Stimulated activated CD8-positive, alpha-beta memory T cell treated with anti-CD3 and anti-CD28 coated beads, Interleukin-7, amount 100 ng/mL, for 1 hour (primary cell): ENCODE results near the gene DYDC2.
A peak's percentile ranks its signal among the peaks of the same experiment; 100 is the strongest.

Experiments
- DNase-seq, 2 donors: peaks; one replicate each; pipeline ENCODE4 v3.0.0-alpha.2; 2020; ENCODE audit warnings: low read depth in 2 of 2

The DYDC2 gene

DNA sequence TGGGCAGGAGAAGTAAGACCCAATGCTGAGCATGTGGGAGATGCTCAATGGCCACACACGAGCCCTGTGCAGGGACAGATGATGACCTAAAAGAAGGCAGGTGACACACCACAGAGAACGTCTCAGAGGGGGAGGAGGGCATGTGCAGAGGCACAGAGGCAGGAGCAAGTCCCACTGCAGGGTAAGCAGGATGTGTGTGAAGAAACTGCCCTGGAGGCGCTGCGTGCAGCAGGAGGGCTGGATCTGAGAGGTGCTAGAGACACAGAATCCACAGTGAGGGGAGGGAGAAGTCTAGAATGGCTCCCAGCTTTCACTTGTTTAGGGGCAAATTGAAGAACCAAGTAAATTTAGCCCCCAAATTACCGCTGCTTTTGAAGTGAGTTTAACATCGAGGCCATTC, 14.9 kb downstream of the DYDC2 start:
- no peak for DNase-seq

DNA sequence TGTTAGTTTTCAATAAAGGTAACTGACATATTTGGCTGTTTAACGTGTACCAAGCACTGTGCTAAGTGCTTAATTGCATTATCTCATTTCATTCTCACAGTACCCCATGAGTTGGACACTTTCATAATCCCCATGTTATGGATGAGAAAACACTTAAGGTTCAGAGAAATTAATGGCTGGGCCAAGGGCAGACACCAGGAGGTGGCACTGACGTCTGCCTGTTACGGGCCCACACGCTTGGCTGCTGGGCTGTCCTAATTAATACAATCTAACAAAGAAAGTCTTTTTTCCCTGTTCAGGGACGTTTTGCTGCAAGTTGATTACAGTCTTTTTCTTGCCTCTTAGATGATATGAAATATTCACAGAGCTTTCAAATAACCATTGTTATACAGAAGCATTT, 16.1 kb downstream of the DYDC2 start:
- no peak for DNase-seq

DNA sequence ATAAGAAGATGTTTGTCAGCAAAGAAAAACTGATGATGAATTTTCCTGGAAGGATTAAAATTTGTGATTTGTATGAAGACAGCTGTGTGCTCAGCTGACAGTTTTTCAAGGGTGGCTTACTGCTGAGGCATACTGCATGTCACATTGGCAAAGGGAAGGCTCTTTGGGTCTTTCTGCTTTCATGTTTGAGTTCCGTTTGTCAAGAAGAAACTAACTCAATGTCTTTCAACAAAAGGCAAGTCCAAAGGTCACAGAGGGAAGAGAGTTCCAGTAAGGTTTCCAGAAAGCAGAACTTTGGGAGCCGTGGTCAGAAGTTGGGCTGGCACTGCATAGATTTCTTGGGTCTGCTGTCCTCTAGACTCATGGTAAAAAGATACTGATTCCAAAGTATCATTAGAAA, 16.9 kb downstream of the DYDC2 start:
- no peak for DNase-seq

DNA sequence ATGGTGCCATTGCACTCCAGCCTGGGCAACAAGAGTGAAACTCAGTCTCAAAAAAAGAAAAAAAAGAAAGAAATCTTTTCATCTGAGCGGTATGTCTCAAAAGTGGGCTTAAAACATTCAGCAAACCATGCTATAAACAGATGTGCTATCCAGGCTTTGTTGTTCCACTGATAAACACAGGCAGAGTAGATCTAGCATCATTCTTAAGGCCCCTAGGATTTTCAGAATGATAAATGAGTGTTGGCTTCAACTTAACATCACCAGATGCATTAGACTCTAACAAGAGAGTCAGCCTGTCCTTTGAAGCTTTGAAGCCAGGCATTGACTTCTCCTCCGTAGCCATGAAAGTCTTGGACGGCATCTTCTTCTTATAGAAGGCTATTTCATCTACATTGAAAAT, 23.1 kb downstream of the DYDC2 start:
- no peak for DNase-seq

DNA sequence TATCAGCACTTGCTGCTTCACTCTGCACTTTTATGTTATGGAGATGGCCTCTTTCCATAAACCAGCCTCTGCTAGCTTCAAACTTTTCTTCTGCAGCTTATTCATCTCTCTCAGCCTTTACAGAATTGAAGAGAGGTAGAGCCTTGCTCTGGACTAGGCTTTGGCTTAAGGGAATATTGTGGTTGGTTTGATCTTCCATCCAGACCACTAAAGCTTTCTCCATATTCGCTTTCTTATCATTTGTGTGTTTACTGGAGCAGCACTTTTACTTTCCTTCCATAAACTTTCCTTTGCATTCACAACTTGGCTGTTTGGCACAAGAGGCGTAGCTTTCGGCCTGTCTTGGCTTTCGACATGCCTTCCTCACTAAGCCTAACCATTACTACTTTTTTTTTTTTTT, 23.6 kb downstream of the DYDC2 start:
- DNase-seq, result no peak

DNA sequence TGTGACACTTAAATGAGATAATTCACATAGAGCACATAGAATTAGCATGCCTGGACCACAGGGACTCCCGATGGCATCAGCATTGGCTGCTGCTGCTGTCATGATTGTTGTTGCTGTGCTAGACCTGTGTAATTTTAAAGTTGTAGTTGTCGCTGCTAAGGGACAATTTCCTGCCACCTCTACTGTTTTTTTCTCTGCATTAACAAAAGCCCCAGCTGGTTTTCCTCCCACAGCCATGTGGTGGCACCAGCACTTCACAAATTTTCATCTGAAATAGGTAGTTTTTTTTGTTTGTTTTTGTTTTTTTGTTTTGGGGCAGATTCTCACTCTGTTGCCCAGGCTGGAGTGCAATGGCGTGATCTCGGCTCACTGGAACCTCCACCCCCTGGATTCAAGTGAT, 26.4 kb downstream of the DYDC2 start:
- peak; percentile 6 to 12 for DNase-seq

DNA sequence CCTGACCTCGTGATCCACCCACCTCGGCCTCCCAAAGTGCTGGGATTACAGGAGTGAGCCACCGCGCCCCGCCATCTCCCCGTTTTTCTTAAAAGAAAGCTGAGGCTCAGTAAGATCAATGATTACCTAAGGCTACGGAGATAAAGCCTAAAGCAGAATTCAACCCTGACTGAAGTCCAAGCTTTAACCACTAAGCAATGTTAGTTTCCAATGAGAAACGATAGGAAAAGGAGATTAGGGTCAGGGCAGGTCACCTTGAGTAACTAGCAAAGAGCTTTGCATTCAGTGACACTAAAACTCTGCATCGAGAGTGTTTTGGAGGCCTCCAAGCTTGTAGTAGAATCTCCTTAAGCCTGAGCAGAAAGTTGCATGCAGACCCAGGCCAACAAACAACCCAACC, 34.2 kb downstream of the DYDC2 start:
- no peak for DNase-seq

DNA sequence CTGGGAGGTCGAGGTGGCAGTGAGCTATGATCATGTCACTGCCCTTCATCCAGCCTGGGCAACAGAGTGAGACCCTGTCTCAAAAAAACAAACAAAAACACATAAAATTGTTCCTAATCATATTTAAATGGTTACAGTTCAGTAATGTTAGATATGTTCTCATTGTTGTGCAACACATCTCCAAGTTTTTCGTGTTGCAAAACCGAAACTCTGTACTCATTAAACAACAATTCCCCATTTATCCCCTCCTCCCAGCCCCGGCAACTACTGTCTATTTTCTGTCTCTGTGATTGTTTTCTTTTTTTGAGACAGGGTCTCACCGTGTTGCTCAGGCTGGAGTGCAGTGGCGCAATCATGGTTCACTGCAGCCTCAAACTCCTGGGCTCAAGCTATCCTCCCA, 35.7 kb downstream of the DYDC2 start:
- no peak for DNase-seq

DNA sequence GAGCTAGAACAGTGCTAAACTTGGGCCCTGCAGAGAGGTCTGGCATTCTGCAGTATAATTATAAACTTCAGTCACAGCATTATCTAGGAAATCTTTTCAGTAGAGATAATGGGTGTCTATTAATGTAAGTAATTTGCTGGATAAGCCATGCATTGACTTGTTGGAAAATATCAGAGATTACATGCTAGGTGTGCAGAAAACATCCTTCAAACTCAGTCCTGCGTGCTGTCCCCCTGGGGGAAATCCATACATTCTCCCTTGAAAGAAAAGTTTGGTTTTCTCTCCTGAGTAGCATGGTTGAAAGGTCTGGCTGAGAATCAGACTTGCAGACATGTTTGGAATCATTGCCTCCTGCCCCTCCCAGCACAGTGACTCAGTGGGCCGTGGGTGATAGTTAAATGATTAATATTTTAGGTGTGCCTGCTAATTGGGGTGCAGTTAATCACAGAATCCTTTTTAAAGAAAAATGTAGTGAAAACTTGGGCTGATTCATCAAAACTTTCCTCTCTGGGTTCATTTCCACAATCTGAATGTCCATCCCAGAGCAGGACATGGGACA, 37.9 kb downstream of the DYDC2 start:
- no peak for DNase-seq

DNA sequence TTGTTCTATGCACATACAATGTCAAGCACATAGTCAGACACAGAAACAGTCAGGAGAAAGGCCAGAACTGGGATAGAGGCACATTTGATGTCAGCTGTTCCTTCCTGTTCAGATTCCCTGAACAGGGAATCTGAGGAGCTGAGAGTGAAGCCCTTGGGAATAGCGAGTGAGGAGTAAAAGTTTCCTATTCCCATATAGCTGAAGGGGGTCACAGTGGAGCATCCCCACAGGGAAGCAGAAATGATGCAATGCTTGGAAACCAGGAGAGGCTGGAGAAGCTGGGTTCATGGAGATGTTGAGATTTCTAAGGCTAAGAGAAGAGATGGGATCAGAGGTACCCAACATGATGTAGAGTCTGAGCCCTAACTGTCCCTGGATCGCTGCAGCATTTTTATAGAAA, 40.4 kb downstream of the DYDC2 start:
- DNase-seq, result no peak

DNA sequence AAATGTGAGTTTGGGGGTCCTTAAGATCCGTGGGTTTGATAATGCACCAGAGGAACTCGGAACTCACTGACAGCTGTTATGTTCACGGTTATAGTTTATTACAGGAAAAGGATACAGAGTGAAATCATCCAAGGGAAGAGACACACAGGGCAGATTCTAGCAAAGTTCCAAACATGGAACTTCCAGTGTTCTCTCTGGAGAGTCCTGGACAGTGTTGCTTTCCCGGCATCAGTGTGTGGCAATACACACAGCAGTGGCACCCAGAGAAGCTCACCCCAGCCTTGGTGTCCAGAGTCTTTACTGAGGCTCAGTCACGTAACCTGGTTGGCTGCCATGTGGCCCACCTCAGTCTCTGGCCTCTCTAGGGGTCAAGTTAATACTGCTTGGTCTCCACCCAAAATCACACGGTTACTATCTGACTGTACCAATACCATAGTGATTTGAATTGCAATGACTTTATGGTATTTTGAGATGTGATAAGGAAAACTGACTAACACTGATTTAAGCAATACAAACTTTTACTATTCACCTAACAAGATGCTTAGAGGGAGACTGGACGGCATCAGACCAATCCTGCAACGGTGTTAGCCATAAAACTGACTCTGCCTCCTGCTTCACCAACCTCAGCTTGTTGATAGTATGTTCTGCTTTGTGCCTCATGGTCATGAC, 43.7 kb downstream of the DYDC2 start:
- no peak for DNase-seq

DNA sequence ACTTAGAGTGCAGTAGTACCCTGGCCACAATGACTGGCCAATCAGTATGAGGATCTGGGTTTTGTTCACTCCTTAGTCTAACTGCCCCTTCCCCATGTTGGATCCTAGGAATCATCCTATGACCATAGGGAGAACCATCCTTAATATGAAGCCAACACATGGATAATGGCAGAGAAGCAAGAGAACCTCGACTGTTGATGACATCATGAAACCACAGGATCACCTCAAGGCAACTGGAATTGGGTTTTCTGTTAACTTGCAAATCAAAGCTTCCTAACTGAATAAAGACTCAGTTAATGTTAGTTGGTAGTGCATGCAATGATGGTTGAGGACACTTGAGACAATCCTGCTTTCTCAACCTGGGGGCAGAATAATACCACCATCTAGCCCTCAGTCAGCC, 48.5 kb downstream of the DYDC2 start:
- DNase-seq, result no peak

DNA sequence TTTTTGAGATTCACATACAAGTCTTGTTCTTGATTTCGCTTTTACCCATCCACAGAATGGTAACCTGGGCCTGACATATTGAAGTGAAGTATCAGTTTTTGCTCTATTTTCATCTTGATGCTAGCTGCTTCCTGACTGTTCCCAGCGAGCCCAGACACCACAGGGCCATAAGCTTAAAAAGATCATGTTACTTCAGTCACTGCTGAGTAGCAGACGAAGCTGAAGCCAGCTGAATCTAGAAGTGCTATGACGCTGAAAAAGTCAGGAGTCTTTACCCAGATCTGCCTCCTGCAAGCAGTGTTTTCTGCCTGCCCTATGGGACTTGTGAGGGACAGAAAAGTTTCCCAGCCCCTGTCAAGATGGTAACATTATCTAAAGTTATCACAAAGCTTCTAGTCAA, 49.0 kb downstream of the DYDC2 start:
- DNase-seq, result no peak

DNA sequence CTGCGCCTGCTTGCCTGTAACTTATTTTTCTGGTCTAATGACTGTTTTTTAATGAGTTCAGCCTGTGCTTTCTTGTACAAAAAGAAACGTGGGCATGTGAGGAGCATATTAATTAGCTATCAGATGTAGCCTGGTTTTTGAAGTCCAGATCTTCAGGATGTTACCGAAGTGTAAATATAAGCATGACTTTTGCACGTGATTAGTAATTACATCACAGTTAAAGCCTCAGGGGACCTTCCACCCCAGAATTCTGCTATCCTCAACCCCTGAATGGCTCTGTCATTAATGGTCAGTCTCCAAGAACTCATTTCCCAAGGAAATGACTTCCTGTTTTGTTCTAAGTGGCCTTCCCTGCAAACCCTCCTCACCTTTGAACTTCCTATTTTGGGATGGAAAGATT, 49.6 kb downstream of the DYDC2 start:
- no peak for DNase-seq

DNA sequence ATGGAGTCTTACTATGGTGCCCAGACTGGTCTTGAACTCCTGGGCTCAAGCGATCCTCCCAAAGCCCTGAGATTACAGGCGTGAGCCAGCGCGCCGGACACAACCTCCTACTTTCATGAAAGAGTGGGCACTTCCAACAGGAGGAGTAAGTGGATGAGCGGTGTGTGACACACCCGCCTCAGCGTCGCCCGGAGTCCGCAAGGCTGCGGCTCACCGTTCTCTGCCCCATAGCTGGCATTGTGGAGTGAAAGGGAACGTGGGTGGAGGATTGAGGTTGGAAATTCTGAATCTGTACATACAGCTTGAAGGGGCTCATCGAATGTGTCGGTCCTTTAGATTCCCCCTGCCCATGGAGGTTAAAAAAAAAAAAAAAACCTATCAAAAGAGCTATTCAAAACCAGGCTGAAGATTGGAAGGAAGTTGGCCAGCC, 51.2 kb downstream of the DYDC2 start:
- no peak for DNase-seq

DNA sequence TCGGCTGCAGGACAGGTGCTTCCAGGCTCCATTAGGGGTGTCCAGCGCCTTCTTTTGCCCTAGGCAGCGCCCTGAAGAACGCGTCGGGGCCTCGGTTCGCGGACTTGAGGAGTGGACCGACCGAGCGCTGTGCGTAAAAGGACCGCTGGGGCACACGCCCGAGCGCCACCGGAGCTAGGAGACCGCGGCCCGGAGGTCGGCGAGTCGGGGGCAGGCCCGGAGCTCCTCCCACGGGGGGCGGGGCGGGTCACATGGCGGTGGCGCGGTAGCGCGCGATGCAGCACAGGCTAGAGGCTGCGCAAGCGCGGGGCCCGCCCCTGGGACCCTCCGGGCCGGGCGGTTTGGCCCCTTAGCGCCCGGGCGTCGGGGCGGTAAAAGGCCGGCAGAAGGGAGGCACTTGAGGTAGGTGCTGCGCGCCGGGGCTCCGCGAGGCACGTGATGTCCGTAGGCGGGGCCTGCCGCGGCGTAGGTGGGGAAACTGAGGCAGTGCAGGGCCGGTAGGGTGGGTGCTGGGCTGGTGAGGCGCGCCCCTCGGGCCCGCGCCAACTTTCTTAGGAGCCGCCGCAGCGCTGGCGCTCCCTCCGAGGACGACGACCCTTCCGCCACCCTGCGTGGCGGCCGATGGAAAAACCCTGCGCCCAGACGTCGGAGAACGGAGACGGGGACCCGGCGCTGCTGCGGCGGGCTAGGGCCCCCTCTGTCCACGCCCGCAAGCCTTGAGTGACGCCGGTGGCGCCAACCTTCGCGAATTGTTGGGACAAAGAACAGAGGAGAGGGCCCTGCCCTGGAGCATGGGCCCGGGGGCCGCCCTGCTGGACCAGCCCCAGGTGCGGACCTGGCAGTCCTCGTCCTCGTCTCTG, 51.9 kb downstream of the DYDC2 start, which contains the start of gene PRXL2A:
TSS of gene PRXL2A (plus strand) at position 310 of the 860 bp plus-strand sequence. CDS start 11,917 bp downstream, outside the sequence.
- peak; percentile 61 to 62 for DNase-seq

DNA sequence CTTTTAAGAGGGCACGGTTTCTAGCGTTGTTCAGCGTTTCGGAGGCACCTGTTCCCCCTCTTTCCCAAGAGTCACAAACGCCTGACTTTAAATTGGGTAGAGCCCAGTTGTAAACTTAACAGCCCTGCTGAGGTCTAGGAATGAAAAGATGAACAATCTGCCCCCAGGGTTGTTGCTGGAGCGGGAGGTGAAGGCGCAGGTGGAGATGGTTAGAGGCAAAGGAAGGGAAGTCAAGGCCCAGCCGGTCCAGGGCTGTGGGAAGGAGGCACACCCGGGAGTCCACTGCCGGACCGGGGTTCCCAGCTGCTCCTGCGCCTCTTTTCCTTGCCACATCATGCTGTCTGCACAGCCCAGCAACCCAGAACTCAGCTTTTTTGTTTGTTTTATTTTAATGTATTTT, 52.5 kb downstream of the DYDC2 start:
- no peak for DNase-seq

DNA sequence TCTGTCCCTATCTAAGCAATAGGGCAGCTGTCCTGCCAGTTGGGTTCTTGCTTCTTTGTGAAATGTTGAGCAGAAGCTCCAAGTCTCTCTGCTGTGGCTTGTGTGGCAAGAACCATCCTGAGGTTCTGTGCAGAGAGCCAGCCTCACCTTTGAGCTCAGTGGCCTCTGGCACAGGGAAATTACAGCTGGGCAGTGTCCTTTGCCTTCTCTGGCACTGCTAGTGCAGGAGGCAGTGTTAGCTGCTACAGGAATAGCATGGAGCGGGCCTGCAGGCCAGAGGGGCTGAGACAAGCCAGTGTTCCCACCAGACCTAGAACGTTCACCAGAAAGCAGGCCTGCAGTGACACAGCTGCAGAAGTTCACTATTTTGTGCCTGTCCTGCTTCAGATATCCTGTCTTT, 53.5 kb downstream of the DYDC2 start:
- no peak for DNase-seq

DNA sequence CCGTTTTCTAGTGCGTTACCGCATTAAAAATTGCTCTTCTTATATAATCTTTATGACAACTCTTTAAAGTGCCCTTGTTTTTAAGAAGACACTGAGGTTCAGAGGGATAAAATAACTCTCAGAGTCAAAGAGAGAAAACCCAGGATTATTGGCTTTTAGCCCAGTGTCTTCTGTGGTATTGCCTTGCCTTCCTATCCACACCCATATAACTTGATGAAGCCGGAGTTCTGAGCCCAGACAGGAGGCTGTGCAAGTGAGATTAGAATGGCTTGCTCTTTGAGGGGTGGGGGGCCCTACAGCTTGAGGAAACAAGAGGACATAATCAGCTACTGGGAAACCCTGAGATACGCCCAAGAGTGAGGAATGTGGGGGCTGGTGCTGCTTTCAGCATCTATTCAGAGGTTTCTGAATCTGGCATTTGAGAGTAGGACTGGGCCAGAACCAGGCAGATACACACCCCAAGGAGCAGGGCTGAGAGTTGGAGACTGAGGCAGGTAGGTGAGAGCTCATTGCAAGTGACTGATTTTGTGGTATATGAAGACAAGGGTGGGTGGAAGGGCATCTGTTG, 54.1 kb downstream of the DYDC2 start:
- no peak for DNase-seq

DNA sequence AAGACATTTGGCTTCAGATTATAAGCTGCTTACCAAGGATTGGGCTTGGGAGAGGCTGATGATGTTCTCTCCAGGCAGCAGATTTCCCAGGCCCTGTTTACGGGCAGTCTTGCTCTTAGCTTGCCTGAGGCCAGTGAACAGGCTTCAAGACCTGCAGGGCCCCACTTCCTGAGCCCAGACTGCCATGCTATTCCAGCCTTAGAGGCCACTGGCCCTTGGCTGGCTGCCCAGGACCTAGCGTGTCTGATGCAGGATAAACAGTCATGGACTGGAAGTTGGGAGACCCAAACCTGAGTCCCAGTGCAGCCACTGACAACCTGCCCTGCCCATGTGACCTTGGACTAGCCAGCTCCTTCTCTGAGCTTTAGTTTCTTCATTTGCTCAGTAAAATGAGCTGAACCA, 54.7 kb downstream of the DYDC2 start:
- no peak for DNase-seq

DNA sequence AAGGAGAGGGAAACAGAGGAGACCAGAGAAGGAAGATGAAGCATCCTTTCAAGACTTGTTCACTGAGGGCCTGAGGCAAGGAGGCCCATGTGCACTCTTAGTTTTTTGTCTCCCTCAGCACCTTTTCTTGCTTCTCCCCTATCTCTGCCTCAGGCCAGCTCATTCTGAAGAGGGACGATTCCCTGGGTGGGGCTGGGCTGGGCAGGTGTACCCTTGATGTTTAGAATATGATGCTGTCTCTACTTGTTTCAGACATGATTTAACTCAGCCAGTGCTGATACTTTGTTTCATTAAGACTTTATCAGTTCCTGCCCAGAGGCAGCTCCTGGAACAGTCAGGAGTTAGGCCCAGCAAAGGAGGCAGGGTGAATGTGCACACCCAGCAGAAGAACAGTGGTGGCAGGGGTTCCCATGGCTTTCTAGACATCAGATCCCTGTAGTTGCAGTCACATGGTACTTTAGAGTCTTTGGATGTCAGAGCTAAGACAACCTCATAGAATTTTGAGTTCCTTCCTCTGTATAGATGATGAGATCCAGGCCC, 55.2 kb downstream of the DYDC2 start:
- no peak for DNase-seq

DNA sequence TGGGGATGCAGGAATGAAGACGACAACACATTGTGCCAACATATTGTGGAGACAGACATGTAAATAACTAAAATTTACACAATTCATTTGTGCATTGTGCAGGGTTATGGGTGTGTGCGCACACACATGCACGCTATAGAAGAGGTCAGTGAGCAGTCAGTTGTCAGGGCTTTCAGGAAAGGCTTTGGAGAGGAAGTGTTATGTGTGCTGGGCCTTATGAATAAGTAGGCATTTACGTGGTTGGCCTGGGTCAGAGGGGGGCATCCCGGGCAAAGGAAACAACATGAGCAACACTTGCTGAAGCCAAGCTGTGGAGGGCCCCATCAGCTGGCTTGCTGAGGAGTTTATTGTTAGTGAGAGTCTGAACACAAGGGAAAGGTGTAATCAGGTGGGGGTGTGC, 55.9 kb downstream of the DYDC2 start:
- no peak for DNase-seq
